NT2/D1 (cell line): ENCODE measurements around the gene STRADB.

ENCODE experiments used
- SUZ12 ChIP-seq: IDR thresholded peaks from 2 replicates; pipeline ENCODE4 v1.6.1; 2011; ENCODE audit not compliant: insufficient read length, insufficient read depth; ENCODE audit errors: extremely low read depth
- YY1 ChIP-seq: IDR thresholded peaks from 2 replicates; pipeline ENCODE4 v1.6.1; 2011; ENCODE audit not compliant: insufficient read length, insufficient read depth
- ZNF274 ChIP-seq: IDR thresholded peaks from 2 replicates; pipeline ENCODE4 v1.6.1; 2011; ENCODE audit warnings: mild to moderate bottlenecking, low read depth, low read length

- TF ChIP-seq YY1 (no peak), SUZ12 (no peak), ZNF274 (no peak)
Observed at GRCh38 chr2:201448701-201449100, 2.8 kb upstream of the STRADB start.
